Natural killer cell (primary cell): ENCODE data around the gene NEBL. TPM values are rescaled to one million over a fixed set of nuclear protein-coding genes. Genes with fewer than 3 reads are reported as not detected.

ENCODE experiments used
- ATAC-seq, 3 donors: fragments of 150-1000 bp in 2 of 3; fragments of 200-7000 bp in 1 of 3; cut with Tn5 transposase; 1 replicate in 1 of 3; 2 replicates in 2 of 3; pipeline ENCODE4 v1.10.0; 2021; ENCODE audit warnings: mild to moderate bottlenecking in 2 of 3, moderate library complexity in 2 of 3
- DNase-seq, 2 donors: peaks; one replicate each; pipeline versions ENCODE4 v3.0.0 to v3.0.0-alpha.2; 2013 to 2021; ENCODE audit warnings: mixed read lengths in 1 of 2
- H3K27ac ChIP-seq: one replicate; pipeline ENCODE4 v1.5.1; 2013; ENCODE audit warnings: mild to moderate bottlenecking, low read length
- H3K27me3 ChIP-seq: one replicate; pipeline ENCODE4 v1.6.1; 2013; ENCODE audit warnings: low read length; ENCODE audit not compliant: control insufficient read depth, insufficient read depth
- H3K36me3 ChIP-seq: one replicate; pipeline ENCODE4 v1.6.1; 2013; ENCODE audit warnings: low read length; ENCODE audit not compliant: control insufficient read depth, insufficient read depth
- H3K4me1 ChIP-seq: one replicate; pipeline ENCODE4 v1.6.1; 2013; ENCODE audit warnings: low read length; ENCODE audit not compliant: control insufficient read depth, insufficient read depth
- H3K4me3 ChIP-seq: one replicate; pipeline ENCODE4 v1.5.1; 2013; ENCODE audit warnings: low read length
- H3K9me3 ChIP-seq: one replicate; pipeline ENCODE4 v1.6.1; 2013; ENCODE audit warnings: low read length; ENCODE audit not compliant: control insufficient read depth, insufficient read depth
- H3K27ac Mint-ChIP-seq, 2 donors: one replicate each; pipeline ENCODE4 v1.8.0; 2022; ENCODE audit warnings: mild to moderate bottlenecking in 2 of 2, mixed read lengths in 2 of 2, moderate library complexity in 1 of 2
- H3K27me3 Mint-ChIP-seq, 2 donors: one replicate each; pipeline ENCODE4 v1.8.0; 2022; ENCODE audit warnings: low read depth in 2 of 2, mixed read lengths in 2 of 2
- H3K36me3 Mint-ChIP-seq: one replicate; pipeline ENCODE4 v1.8.0; 2022; ENCODE audit warnings: mixed read lengths
- H3K4me1 Mint-ChIP-seq, 2 donors: one replicate each; pipeline ENCODE4 v1.8.0; 2022; ENCODE audit warnings: mixed read lengths in 2 of 2
- H3K4me3 Mint-ChIP-seq: one replicate; pipeline ENCODE4 v1.8.0; 2022; ENCODE audit warnings: mild to moderate bottlenecking, moderate library complexity, mixed read lengths
- H3K9me3 Mint-ChIP-seq, 2 donors: one replicate each; pipeline ENCODE4 v1.8.0; 2022; ENCODE audit warnings: mixed read lengths in 2 of 2
- WGBS: methylation state at CpG from one replicate; pipeline ENCODE4 v1.1.7; 2013; ENCODE audit warnings: missing lambda C conversion rate; ENCODE audit not compliant: insufficient coverage; 5-methylcytosine and 5-hydroxymethylcytosine counted together
- intact Hi-C: fragments of 100-400 bp; cut with micrococcal nuclease; formaldehyde crosslinking; loops from one replicate; pipeline ENCODE4 v1.14.2; 2022
- total RNA-seq, 4 donors: library from RNA; stranded (reverse); fragments of 120-200 nt in 1 of 4; gene quantifications; one replicate each; pipeline versions ENCODE4 v1.2.3 to v1.2.4, GENCODE V29; 2013 to 2022
- TF ChIP-seq, protein P1 (sequence below): fragments of 200-600 bp; IDR thresholded peaks from one replicate; pipeline ENCODE4 v1.8.0; 2022; ENCODE audit warnings: antibody characterized with exemption

The NEBL gene
- total RNA-seq, 3 donors from 2014 or later (not counting 1 experiment from before 2014, with no cell fraction given), result 1.1 to 1.5 TPM; not detected in 1

DNA sequence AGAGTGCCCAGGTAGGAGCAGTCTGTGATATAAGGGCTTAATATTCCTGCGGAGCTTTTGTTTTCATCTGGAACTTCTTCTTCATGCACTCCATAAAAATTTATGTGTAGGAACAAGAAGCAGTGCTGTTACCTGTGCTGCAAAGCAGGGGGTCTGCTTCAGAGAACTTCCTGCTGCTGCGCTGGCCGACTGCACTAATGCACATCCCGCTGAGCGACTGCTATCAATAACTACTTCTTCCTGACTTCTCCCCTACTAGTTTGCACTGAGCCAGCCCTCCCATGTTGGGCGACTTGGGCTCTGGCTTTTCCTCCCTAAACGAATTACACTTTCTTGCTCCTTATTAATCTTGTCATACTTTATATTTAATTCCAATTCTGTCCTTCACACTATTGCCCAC is 150.3 kb downstream of the NEBL start:
- WGBS, result 91% methylated on average over 7 of the region's 7 CpGs
- no peaks in the 10 kb centered on the region for H3K4me1 ChIP-seq
- Mint-ChIP-seq H3K4me1 (peaks cover 26 to 35% of the 10 kb centered on the region in 2 donors), H3K4me3 (no peak overlapping the region), H3K36me3 (peaks cover 23% of the 10 kb centered on the region), H3K27ac (no peak overlapping the region), H3K9me3 (peaks cover 0 to 8% of the 10 kb centered on the region in 2 donors), H3K27me3 (peaks cover 0 to 1% of the 10 kb centered on the region in 2 donors)
- H3K9me3 ChIP-seq, result peaks cover 9% of the 10 kb centered on the region
- no peak overlapping the region for H3K4me3 ChIP-seq
- no peaks in the 10 kb centered on the region for H3K36me3 ChIP-seq
- TF ChIP-seq, protein P1, sequence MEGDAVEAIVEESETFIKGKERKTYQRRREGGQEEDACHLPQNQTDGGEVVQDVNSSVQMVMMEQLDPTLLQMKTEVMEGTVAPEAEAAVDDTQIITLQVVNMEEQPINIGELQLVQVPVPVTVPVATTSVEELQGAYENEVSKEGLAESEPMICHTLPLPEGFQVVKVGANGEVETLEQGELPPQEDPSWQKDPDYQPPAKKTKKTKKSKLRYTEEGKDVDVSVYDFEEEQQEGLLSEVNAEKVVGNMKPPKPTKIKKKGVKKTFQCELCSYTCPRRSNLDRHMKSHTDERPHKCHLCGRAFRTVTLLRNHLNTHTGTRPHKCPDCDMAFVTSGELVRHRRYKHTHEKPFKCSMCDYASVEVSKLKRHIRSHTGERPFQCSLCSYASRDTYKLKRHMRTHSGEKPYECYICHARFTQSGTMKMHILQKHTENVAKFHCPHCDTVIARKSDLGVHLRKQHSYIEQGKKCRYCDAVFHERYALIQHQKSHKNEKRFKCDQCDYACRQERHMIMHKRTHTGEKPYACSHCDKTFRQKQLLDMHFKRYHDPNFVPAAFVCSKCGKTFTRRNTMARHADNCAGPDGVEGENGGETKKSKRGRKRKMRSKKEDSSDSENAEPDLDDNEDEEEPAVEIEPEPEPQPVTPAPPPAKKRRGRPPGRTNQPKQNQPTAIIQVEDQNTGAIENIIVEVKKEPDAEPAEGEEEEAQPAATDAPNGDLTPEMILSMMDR, result no peak
- no peak overlapping the region for H3K27ac ChIP-seq
- DNase-seq (no peak), ATAC-seq (no peak)
- intact Hi-C loops, result no loop called here
- H3K27me3 ChIP-seq, result no peaks in the 10 kb centered on the region

DNA sequence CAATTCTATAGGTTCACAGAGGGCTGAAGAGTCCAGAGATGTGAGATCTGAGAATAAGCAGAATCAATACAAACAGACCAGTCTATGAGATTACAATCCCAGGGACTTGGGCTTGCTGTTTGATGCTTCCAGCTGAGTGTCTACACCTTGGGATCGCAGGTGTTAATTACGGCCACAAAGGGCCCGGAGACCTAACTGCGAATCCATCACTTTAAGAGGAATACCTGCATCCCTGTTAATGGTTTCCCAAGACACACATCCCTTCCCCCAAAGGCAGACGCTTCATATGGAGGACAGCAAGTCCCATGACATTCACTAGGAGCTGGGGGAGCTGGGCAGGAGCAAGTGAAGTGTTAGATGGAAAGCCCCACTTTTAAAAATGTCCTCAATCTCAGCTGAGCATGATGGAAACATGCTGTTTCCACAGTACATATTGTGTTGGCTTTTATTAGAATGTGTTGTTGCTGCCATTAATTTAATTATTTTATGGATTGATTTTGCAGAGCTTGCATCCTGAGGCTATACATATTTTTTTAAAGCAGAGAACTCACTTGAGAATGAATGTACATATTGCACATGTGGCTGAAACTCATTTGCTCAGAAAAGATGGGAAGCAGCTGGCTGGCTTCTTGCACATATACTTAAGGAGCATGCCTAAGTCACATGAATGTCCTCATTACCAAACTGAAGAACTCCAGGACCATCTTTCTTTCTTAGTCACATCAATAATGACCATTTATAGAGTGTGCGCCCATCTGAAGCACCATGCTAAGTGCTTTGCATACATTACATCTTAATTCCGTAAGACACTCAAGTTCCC is 151.3 kb downstream of the NEBL start:
- H3K36me3 ChIP-seq, result no peaks in the 10 kb centered on the region
- no peak for ATAC-seq
- H3K27ac ChIP-seq, result no peak overlapping the region
- Mint-ChIP-seq H3K9me3 (peaks cover 0 to 8% of the 10 kb centered on the region in 2 donors), H3K4me3 (no peak overlapping the region), H3K27ac (no peak overlapping the region), H3K4me1 (peaks cover 33 to 42% of the 10 kb centered on the region in 2 donors), H3K27me3 (peaks cover 0 to 3% of the 10 kb centered on the region in 2 donors), H3K36me3 (peaks cover 21% of the 10 kb centered on the region)
- no peak for DNase-seq
- 97% methylated on average over 6 of the region's 7 CpGs for WGBS
- intact Hi-C loops, result no loop called here
- TF ChIP-seq, protein P1, result no peak
- H3K9me3 ChIP-seq, result peaks cover 5% of the 10 kb centered on the region
- H3K27me3 ChIP-seq, result no peaks in the 10 kb centered on the region
- H3K4me1 ChIP-seq, result no peaks in the 10 kb centered on the region
- no peak overlapping the region for H3K4me3 ChIP-seq

DNA sequence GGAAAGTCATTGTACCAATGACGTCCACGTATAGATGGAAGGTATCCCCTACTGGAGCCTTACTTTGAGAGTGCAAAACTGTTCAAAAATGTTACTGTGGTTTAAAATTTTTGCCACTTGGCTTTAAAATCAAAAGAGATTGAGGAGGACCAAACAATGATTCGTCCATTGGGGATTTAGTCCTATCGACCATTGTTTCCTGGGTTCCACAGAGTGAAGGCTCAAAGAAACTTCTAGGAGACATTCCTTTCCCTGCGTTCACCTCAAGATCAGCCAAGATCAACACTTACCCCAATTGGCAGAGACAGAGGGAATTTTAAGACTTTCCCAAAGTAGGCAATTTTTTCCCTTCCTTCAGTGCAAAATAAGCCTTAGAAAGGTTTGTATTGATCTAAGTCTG is 152.3 kb downstream of the NEBL start:
- H3K9me3 Mint-ChIP-seq, result peaks cover 0 to 2% of the 10 kb centered on the region in 2 donors
- intact Hi-C loops, result no loop called here
- no peak for ATAC-seq

More for the DNA sequence above, 152.3 kb downstream of the NEBL start:
- Histone ChIP-seq H3K4me1 (no peaks in the 10 kb centered on the region), H3K36me3 (no peaks in the 10 kb centered on the region), H3K4me3 (no peak overlapping the region), H3K27me3 (no peaks in the 10 kb centered on the region), H3K9me3 (peaks cover 3% of the 10 kb centered on the region), H3K27ac (no peak overlapping the region)
- TF ChIP-seq, protein P1, result no peak
- no peak overlapping the region for H3K4me3 Mint-ChIP-seq
- peaks cover 33 to 42% of the 10 kb centered on the region in 2 donors for H3K4me1 Mint-ChIP-seq
- WGBS, result 92% methylated on average over 5 of the region's 5 CpGs
- H3K27me3 Mint-ChIP-seq, result peaks cover 0 to 3% of the 10 kb centered on the region in 2 donors
- no peak for DNase-seq
- H3K27ac Mint-ChIP-seq, result no peak overlapping the region
- H3K36me3 Mint-ChIP-seq, result peaks cover 12% of the 10 kb centered on the region
